ENCODE results near the gene MKI67. TPM values are rescaled to one million over a fixed set of nuclear protein-coding genes. Genes with fewer than 3 reads are reported as not detected.

Gene MKI67
- polyA plus RNA-seq, 1 donor from 2014 or later, result 0.16 TPM

DNA sequence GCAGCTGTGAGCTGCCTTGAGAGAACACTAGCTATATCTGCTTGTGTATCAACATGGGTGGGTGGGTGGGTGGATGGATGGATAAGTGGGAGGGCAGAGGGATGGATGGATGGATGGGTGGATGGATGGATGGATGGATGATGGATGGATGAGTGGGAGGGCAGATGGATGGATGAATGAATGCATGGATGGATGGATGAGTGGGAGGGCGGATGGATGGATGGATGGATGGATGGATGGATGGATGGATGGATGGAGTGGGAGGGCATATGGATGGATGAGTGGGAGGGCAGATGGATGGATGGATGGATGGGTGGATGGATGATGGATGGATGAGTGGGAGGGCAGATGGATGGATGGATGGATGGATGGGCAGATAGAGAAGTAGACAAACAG is 76.1 kb downstream of the MKI67 start:
- H3K9me3 ChIP-seq (ENCODE audit: low read length), result no peaks in the 10 kb centered on the region
- H2AFZ ChIP-seq (ENCODE audit: low read depth, low read length), result no peak overlapping the region
- H3F3A ChIP-seq (ENCODE audit: insufficient read depth, low read length, poor library complexity, severe bottlenecking), result no peaks in the 10 kb centered on the region
- H3K4me3 ChIP-seq (ENCODE audit: low read length), result no peak overlapping the region
- no peaks in the 10 kb centered on the region for H3K36me3 ChIP-seq (ENCODE audit: insufficient read depth, low read length)
- no peak overlapping the region for H3K9ac ChIP-seq (ENCODE audit: low read length)
- no peaks in the 10 kb centered on the region for H3K9me2 ChIP-seq (ENCODE audit: insufficient read depth, low read length)
- no peaks in the 10 kb centered on the region for H3K79me2 ChIP-seq (replicated peaks; ENCODE audit: insufficient read depth, low read length)
- no peaks in the 10 kb centered on the region for H3K27me3 ChIP-seq (ENCODE audit: insufficient read depth, low read depth, low read length)
- no peaks in the 10 kb centered on the region for H4K20me1 ChIP-seq (ENCODE audit: insufficient read depth)
- H3K4me2 ChIP-seq (ENCODE audit: low read length), result no peak overlapping the region
- TF ChIP-seq EP300 (conservative IDR thresholded peaks at IDR 0.05; ENCODE audit: poor library complexity, severe bottlenecking), result no peak
- TF ChIP-seq EZH2 (IDR thresholded peaks at IDR 0.05; ENCODE audit: borderline replicate concordance, insufficient read depth, low read length, poor library complexity, severe bottlenecking), result no peak
- TF ChIP-seq, protein P1, sequence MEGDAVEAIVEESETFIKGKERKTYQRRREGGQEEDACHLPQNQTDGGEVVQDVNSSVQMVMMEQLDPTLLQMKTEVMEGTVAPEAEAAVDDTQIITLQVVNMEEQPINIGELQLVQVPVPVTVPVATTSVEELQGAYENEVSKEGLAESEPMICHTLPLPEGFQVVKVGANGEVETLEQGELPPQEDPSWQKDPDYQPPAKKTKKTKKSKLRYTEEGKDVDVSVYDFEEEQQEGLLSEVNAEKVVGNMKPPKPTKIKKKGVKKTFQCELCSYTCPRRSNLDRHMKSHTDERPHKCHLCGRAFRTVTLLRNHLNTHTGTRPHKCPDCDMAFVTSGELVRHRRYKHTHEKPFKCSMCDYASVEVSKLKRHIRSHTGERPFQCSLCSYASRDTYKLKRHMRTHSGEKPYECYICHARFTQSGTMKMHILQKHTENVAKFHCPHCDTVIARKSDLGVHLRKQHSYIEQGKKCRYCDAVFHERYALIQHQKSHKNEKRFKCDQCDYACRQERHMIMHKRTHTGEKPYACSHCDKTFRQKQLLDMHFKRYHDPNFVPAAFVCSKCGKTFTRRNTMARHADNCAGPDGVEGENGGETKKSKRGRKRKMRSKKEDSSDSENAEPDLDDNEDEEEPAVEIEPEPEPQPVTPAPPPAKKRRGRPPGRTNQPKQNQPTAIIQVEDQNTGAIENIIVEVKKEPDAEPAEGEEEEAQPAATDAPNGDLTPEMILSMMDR (IDR thresholded peaks at IDR 0.05; ENCODE audit: poor library complexity, severe bottlenecking), result no peak
- TF ChIP-seq SMC3 (conservative IDR thresholded peaks at IDR 0.05; ENCODE audit: poor library complexity), result no peak
- TF ChIP-seq, protein P2, sequence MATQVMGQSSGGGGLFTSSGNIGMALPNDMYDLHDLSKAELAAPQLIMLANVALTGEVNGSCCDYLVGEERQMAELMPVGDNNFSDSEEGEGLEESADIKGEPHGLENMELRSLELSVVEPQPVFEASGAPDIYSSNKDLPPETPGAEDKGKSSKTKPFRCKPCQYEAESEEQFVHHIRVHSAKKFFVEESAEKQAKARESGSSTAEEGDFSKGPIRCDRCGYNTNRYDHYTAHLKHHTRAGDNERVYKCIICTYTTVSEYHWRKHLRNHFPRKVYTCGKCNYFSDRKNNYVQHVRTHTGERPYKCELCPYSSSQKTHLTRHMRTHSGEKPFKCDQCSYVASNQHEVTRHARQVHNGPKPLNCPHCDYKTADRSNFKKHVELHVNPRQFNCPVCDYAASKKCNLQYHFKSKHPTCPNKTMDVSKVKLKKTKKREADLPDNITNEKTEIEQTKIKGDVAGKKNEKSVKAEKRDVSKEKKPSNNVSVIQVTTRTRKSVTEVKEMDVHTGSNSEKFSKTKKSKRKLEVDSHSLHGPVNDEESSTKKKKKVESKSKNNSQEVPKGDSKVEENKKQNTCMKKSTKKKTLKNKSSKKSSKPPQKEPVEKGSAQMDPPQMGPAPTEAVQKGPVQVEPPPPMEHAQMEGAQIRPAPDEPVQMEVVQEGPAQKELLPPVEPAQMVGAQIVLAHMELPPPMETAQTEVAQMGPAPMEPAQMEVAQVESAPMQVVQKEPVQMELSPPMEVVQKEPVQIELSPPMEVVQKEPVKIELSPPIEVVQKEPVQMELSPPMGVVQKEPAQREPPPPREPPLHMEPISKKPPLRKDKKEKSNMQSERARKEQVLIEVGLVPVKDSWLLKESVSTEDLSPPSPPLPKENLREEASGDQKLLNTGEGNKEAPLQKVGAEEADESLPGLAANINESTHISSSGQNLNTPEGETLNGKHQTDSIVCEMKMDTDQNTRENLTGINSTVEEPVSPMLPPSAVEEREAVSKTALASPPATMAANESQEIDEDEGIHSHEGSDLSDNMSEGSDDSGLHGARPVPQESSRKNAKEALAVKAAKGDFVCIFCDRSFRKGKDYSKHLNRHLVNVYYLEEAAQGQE (IDR thresholded peaks at IDR 0.05; ENCODE audit: borderline replicate concordance), result no peak
- no peak for TF ChIP-seq TAF1 (IDR thresholded peaks at IDR 0.05; ENCODE audit: low read depth)
- no peak for TF ChIP-seq MXI1 (conservative IDR thresholded peaks at IDR 0.05; ENCODE audit: poor library complexity, severe bottlenecking)
- TF ChIP-seq RAD21 (conservative IDR thresholded peaks at IDR 0.05), result no peak
- TF ChIP-seq POLR2AphosphoS5 (IDR thresholded peaks at IDR 0.05), result no peak
- no peak overlapping the region for H3K27ac ChIP-seq (ENCODE audit: low read length)

- Histone ChIP-seq H3K4me3 (ENCODE audit: low read length) (no peak overlapping the region), H3K27me3 (ENCODE audit: insufficient read depth, low read depth, low read length) (no peaks in the 10 kb centered on the region), H3K4me2 (ENCODE audit: low read length) (no peak overlapping the region), H3K9ac (ENCODE audit: low read length) (no peak overlapping the region), H3K9me2 (ENCODE audit: insufficient read depth, low read length) (no peaks in the 10 kb centered on the region), H4K20me1 (ENCODE audit: insufficient read depth) (no peaks in the 10 kb centered on the region), H3K36me3 (ENCODE audit: insufficient read depth, low read length) (no peaks in the 10 kb centered on the region), H3K79me2 (replicated peaks; ENCODE audit: insufficient read depth, low read length) (no peaks in the 10 kb centered on the region), H3K27ac (ENCODE audit: low read length) (no peak overlapping the region), H3F3A (ENCODE audit: insufficient read depth, low read length, poor library complexity, severe bottlenecking) (no peaks in the 10 kb centered on the region), H3K9me3 (ENCODE audit: low read length) (no peaks in the 10 kb centered on the region), H2AFZ (ENCODE audit: low read depth, low read length) (no peak overlapping the region)
- TF ChIP-seq EZH2 (IDR thresholded peaks at IDR 0.05; ENCODE audit: borderline replicate concordance, insufficient read depth, low read length, poor library complexity, severe bottlenecking) (no peak), MXI1 (conservative IDR thresholded peaks at IDR 0.05; ENCODE audit: poor library complexity, severe bottlenecking) (no peak), SMC3 (conservative IDR thresholded peaks at IDR 0.05; ENCODE audit: poor library complexity) (no peak), TAF1 (IDR thresholded peaks at IDR 0.05; ENCODE audit: low read depth) (no peak), POLR2AphosphoS5 (IDR thresholded peaks at IDR 0.05) (no peak), RAD21 (conservative IDR thresholded peaks at IDR 0.05) (no peak), EP300 (conservative IDR thresholded peaks at IDR 0.05; ENCODE audit: poor library complexity, severe bottlenecking) (no peak)
- TF ChIP-seq, protein P2 (IDR thresholded peaks at IDR 0.05; ENCODE audit: borderline replicate concordance), result no peak
- TF ChIP-seq, protein P1 (IDR thresholded peaks at IDR 0.05; ENCODE audit: poor library complexity, severe bottlenecking), result no peak
These were observed 76.8 kb downstream of the MKI67 start for GRCh38 chr10:128049226-128050120.
